ENCODE measurements around the gene KRTAP2-2.
"Not testable (repeated sequence)": the region's sequence is repeated elsewhere in the genome, so short reads cannot be mapped to it uniquely, and the experiment has no call there.

GRCh38 chr17:41059276-41060051 lies 4.4 kb upstream of the KRTAP2-2 start:
- not testable (repeated sequence) for TF ChIP-seq CTCF (IDR thresholded peaks at IDR 0.05; ENCODE audit: insufficient read depth, low read length, poor library complexity, severe bottlenecking); EZH2phosphoT487 (conservative IDR thresholded peaks at IDR 0.05; ENCODE audit: low read length)
